Measurements from ENCODE around the gene EML4.

The EML4 gene

DNA sequence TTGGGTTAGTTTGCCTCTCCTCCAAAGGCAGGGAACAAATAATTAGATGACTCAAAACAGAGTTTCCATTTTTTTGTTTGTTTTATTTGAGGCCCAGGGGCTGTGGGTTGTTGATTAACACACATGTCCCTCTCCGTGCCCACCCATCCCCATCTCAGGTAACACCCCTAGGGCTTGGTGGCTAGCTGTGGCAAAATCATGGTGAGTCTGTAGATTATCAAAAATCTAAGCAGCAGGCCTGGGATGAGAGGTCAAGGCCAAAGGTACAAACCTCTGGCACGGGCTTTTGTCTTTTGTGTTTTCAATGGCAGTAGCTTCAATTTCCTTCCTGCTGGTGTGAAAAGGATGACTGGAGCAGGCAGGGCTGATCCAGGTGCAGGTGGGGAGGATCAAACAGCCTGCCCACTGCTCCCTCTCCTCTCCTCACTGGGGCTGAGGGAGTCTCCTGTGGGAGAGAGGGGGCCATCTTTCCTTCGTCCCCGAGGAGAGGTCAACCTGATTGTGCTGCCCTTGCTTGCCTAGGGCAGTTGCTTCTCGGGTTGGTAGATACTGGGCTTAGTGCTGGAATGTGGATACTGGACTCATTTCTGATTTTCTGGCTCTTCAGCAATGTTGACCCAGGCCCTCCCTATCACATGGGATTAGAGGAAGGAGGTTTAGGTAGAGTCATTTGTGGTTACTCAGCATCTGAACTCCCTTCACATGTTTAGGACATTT lies 31.9 kb upstream of the EML4 start:
- no peak for DNase-seq

- no peak for DNase-seq
These were observed 30.8 kb upstream of the EML4 start for GRCh38 chr2:42138163-42139015.

DNA sequence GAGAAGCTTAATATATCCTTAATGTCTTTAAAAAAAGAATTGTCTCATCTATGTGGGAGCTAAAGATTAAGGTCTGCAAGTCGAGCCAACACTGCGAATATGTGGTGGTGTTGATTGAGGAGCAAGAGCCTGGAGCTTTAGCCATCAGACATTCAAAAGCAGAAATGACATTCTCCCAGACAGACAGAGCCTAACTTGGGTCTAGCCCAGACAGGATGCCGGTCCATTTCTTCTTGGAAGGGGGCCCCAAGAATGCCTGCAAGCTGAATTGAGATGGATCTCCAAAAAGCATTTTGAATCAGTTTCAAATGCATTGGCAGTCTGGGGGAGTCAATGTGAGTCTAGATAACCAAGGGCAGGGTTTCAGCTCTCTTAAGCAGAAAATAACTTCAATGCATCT lies 30.1 kb upstream of the EML4 start:
- no peak for DNase-seq

DNA sequence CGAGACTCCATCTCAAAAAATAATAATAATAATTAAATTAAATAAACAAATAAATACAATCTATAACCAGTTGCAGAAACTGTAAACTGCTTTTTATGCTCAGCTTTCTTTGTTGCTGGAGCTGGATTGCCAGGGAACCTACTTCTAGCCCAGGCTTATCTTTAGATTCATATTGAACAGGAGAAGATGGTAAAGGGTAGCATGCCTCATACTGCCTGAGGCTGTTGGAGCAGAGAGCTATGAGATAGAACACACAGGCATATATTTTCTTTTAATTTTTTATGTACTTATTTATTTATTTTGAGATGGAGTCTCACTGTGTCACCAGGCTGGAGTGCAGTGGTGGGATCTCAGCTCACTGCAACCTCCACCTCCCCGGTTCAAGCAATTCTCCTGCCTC lies 28.7 kb upstream of the EML4 start:
- DNase-seq, result no peak

GRCh38 chr2:42141687-42142546 lies 27.2 kb upstream of the EML4 start:
- peak; percentile 93 for DNase-seq

- DNase-seq, result no peak
These were observed 26.5 kb upstream of the EML4 start for GRCh38 chr2:42142547-42143184.

DNA sequence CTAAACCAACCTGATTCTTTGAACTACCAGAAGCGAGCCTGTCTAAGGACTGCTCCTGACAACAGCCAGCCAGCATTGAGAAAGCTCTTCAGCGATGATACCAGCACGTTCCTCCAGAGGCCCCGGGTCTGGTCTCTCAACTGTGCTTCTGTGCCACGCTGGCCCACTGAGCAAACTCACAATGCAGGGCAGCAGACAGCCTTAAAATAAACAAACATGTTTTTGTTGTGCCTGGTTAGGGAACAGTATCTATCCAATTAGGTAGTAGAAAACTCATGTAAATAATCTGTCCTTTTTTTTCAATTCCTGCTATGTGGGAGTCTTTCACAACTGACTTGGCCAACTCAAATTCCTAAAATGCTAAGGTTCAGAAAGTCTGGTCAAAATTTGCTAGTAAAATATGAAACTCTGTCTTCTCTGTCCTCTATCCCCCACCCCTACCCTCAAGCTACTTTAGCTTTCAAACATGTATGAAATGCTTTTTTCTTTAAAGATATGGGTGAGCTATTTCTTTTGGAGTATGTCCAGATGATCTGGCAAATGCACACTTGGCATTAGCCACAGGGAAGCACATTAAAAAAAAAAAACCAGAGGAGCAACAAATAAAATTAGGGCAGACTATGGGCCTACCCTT lies 21.4 kb upstream of the EML4 start:
- no peak for DNase-seq

DNA sequence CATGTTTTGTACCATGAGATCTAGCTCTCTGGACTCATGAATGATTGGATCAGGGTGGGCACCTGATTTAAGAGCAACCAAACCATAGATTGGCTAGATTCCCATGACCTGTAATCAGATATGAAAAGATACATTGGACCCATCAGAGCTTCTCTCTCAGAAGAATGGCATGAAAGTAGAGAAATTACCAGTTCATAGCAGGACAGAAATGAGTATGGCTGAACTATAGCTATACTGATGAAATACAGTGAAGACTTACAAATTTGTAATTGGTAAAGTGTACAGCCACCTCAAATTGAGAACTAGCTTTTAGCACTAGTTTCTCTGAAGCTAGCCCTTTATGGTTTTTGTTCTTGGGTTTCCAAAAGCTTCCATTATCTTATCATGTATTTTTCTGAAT lies 19.0 kb upstream of the EML4 start:
- no peak for DNase-seq

DNA sequence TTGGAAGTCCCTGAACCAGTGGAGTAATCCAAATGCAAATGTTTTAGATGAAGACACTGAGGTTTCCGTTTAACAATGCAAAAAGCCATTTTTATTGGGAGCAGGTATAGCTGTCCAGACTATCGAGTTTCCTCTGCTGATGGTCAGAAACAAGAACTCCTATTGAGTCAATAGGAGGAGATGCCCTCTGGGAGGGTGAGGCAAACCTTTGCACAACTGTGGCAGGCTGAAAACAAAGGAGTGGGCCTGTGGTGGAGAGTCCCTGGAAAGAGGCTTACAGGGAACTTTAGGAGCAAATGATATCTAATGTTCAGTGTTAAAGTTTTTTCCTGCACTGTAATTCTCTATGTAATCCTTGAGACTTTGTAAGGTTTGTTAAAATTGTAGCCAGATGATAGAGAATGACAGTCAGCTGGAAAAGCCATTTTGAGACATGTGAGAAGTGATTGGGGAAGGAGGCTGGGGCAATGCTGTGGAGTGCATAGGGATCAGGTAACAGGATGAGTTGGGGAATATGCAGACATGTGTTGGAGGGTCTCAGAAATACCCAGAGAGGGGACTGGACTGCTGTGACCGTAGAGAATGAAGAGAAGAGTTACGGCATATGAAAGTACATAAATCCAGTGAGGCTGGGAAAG lies 15.1 kb upstream of the EML4 start:
- no peak for DNase-seq

DNA sequence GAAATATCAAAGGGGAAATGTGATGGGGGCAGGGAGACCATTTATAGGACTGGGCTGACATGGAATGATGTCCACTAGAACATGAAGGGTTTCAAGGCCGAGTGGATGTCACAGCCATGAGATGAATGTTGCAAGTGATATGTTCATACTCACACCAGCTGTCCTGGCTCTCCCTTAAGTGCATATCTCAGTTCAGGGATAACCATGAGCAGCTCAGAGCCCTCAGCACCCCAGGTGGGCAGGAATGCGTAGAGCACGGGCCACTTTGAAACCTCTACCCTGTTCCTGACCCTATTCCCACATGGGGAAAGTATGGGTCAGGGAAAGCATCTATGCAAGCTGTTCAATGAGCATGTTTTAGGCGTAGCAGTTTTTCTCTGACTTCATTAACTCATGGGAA lies 12.4 kb upstream of the EML4 start:
- no peak for DNase-seq

GRCh38 chr2:42161444-42161843 lies 7.7 kb upstream of the EML4 start:
- DNase-seq, result no peak

- DNase-seq, result peak; percentile 78
These were observed 5.6 kb upstream of the EML4 start for GRCh38 chr2:42163444-42164045.

- DNase-seq, result no peak
These were observed 5.1 kb upstream of the EML4 start for GRCh38 chr2:42164046-42164445.

DNA sequence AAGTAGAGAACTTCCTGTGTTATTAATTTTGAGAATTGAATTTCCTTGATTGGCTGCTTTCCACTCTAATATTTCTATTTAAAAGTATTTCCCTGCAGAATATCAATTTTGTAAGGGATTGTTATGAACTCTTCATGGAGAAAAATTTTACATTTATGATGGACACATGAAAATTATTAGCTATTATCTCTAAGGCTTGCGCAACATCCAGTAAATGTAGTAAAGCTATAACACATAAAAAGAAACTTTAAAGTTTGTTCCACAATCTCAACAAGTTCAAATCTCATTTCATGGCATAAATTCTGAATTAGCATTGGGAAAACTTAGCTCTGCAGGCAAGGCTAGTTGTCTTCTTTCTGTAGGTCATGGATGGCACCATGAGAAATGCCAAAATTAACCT lies 4.2 kb upstream of the EML4 start:
- DNase-seq, result no peak

DNA sequence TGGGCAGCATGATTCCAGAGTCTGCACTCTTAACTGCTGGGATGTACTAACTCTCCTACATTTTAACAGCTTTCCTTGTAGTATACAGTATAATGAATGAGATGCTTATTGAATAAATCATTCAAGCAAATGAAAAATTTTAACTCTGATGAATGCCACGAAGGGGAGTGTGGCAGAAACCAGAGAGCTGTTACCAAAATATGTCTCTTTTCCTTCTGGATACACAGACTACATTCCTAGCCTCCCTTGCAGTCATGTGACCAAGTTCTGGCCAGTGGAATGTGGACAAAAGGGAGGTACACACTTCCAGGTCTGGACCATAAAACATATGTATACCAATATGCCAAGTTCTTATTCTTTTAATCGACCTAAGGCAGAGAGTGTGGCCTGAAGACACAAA lies 1.7 kb upstream of the EML4 start:
- no peak for DNase-seq

DNA sequence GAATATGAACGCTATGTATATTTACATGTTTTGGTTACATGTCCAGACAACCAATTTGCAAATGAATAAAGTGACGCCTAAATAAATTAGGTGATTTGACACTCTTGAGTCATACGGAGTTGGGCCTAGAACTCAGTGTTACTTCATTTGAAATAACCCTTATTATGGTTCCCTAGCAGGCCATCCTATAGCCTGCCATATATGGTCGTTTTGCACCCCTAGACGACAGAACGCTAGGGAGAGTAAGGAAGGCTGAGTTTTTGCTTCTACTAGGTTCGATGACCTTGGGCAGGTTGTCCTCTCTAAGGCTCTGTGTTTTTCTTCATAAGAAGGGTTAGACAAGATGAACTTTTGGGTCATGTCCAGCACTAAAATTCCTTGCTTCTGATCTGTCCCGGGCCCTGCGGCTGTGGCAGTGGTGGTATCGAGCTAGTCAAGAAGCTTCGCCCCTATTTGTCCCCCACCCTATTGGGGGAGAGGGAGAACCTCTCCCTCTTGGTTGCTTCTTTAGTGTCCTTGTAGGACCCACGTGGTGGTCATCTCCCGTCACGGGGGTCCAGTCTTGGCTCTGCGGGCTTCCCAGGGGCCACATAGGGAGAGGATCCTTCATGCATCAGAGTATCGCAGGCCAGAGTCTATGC lies 574 bp upstream of the EML4 start:
- DNase-seq, result no peak

- no peak for DNase-seq
These were observed 845 bp downstream of the EML4 start for GRCh38 chr2:42169874-42170521.

DNA sequence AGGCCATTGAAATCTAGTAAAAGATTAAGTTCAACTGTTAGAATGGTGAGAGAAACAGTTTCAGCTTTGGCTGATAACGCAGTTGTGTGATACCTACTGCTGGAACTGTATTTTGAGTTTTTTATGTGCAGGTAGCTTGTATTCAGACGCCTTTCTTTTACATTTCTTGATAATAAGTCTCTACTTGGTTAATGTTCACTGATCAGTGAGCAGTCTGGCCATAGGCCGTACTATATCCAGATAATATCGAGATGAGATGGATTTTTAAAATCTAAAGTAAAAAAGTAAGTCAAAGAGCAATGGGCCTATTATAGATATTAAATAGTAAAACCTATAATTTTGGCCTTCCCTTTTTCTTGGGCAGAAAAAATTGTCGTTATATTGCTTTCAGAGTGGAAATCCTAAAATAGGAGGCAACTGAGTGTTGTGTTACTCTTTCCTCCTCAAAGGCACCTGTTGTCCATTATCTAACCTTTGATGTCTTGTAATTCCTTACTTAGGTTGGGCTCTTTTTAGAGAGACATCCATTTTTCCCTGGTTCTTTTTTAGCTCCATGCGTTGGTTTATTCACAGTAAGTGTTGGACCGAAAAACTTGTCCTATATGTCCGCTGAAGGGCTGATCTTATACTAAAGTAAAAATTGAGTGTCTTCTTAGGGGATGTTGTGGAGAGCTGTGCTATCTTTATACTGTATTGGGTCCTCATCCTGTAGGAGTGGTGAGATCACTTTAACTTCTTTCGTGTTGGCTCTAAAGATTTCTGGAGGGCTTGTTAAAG lies 1.7 kb downstream of the EML4 start:
- DNase-seq, result no peak

- DNase-seq, result no peak
These were observed 2.3 kb downstream of the EML4 start for GRCh38 chr2:42171396-42171980.

All from NCI-H2171 (cell line).